Measurements from ENCODE around the gene OR5C1.
"Not testable (repeated sequence)": the region's sequence is repeated elsewhere in the genome, so short reads cannot be mapped to it uniquely, and the experiment has no call there.

The OR5C1 gene

DNA sequence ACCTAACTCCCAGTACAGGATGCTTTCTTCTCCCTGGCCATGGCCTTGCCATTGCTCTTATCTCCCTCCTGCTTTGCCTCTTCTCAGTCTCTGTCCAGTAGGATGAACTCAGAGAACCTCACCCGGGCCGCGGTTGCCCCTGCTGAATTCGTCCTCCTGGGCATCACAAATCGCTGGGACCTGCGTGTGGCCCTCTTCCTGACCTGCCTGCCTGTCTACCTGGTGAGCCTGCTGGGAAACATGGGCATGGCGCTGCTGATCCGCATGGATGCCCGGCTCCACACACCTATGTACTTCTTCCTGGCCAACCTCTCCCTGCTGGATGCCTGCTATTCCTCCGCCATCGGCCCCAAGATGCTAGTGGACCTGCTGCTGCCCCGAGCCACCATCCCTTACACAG lies at the start of gene OR5C1:
Gene OR5C1, plus strand, starts transcription at position 103 of the 400 bp plus-strand sequence. Its CDS starts 0 bp downstream, at position 103.
- no peak for DNase-seq

DNA sequence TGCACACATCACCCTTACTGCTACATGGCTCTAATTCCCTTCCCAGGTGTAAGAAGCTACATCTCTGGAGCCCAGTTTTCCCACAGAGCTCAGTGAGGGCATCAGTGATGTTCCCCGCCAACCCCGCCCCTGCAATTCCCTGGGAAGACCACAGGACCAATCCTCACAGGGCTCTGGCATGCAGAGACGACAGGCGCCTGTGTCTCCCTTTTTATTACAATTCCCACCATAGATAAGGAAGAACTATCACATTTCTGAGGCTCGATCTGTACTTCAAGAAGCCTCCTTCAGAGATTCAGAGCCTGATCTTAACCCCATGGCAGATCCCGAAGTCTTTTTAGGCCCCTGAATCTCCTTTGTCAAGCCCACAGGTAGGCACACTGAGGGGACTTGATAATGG lies 46.7 kb upstream of the OR5C1 start, which contains the start of gene OR1L6:
Gene OR1L6, plus strand, starts transcription at position 301 of the 400 bp plus-strand sequence. CDS start 7,545 bp downstream, outside the sequence.
- DNase-seq = no peak

DNA sequence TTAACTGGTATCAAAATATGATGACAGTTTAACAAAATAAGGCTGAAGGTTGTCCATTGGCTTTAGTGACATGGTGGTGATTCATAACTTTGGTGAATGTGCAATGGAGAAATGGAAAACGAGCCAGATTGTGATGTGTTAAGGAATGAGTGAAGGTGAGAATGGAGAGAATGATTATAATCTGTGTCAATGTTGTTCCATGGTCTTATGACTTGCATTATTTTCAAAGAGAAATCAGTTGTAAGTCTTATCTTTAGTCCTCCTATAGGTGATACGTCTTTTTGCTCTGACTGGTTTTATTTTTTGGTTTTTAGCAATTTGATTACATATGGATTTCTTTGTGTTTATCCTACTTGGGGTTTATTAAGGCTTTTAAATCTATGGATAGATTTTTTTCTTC lies 33.9 kb upstream of the OR5C1 start:
- no peak for DNase-seq

DNA sequence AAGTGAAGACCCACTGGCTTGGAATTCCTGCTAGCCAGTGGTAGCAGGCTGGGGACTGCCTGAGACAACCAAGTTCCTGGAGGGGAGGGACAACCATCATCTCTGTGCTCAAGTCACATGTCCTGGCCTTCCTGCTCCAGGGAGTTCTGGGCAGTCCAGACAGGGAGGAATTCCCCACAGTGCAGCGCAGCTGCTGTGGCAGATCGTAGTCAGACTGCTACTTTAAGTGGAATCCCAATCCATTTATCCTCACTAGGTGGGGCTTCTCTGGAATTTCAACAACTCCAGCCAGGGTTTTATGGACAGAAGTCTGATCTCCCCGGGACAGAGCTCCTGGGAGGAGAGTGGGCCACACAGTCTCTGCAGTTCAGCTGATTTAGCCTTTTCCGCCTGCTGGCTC lies 20.9 kb upstream of the OR5C1 start:
- DNase-seq = no peak

DNA sequence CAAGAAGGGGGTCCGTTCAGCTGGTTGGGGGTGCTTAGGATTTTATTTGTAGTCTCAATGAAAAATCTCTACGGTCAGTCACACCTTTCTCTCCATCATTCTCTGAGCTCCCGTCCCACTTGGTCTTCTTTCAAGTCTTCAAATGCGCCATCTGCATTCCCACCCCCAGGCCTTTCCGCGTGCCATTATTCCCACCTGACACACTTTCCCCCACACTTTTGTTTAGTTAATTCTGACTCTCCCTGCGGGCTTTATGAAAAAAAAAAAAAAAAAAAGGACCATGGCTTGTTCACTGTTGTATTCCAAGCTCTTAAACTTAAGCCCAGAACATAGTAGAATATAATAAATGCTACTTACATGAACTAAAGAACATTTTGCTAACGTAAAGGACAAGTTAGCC lies 11.7 kb upstream of the OR5C1 start:
- DNase-seq = no peak

DNA sequence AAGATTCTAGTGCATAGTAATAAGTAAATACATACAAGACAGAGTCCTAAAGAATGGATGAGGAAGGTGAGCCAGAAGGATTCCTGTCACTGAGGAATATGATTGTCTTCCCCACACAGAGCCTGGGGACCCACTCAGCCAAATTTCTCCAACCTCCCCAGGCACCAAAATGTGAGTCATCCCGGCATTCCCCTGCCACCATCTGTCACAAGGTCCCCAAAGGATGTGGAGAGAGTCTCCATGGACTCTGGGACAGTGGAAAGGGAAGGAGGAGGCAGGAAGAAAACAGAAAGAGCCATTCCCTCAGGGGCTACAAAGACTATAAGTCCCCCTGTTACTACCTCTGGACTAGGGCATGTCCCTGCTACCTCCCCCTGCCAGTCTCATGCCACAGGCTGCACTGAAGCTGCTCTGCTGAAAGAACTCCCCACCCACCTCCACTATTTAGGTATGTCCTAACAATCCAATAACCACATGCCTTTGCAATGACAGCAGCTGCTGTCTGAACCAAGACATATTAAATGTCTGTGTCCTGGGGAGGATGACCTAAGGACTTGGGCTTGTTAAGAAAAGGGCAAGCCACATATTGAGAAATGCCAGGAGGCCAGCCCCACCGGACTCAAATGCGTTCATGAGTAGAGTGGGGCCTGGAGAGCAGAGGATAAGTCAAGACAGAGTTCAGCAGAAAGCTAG lies 10.7 kb upstream of the OR5C1 start:
- DNase-seq = no peak

DNA sequence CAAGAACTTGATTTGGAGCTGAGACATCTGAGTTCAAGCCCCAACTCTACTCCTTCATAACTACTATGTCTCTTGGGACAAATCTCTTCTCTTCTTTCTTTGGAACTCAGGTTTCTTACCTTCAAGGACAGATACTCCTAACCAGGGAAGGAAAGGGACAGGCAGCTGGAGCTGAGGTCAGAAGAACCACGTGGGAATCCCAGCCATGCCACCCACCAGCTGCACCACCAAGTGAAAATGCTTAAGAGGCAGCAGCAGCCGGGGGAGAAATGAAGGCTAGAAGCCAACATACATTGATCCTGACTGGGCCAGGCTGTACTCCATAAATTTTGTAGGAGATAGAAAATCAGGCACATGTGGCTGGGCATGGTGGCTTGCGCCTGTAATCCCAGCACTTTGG lies 9.6 kb upstream of the OR5C1 start:
- no peak for DNase-seq

DNA sequence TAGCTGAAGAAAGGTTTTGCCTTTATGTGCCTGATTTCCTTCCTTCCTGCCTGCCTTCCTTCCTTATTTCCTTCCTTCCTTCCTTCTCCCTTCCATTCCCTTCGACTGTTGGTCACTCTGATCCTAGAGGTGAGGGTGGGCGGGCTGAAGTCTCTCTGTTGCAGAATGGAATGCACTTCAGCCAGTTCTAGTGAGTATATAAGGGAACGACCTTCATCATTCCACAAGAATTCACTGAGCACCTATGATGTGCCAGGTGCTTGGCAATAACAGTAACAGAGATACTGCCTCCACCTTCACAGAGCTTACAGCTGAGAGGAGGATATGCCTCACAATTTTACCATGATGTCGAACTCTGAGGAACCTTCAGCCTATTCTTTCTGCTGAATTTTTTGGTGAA lies 8.7 kb upstream of the OR5C1 start:
- DNase-seq = no peak

DNA sequence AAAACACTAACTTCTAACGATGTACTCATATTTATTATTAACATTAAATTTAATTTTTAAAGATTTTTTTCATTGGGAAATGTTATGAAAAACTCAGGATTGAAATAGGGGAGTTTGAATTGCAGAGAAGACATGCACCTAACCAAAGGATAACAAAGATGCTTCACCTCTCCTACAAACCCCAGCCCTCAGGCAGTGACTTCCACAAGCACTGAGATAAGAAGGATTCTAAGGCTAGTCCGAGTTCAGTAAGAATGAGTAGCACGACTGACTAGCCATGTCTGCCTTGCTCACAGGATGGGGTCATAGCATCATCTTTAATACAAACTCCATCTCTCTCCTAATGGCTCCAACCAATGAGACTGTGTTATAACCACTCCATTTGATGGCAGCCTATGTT lies 7.1 kb upstream of the OR5C1 start:
- no peak for DNase-seq

DNA sequence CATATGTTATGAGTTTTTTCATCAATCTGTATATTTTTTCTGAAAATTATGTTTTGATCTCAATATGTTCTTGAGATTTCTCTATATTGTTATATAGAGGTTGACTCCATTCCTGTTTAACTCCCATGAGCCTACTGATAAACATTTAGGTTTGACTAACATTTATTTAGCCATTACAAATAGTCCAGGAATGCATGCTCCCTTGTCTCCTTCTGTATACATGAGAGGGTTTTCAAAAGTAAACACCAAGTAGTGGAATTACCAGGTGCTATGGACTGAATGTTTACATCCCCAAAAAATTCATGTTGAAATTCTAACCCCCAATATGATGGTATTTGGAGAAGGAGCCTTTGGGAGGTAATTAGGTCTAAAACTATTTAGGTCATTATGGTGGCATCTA lies 3.5 kb upstream of the OR5C1 start:
- no peak for DNase-seq

DNA sequence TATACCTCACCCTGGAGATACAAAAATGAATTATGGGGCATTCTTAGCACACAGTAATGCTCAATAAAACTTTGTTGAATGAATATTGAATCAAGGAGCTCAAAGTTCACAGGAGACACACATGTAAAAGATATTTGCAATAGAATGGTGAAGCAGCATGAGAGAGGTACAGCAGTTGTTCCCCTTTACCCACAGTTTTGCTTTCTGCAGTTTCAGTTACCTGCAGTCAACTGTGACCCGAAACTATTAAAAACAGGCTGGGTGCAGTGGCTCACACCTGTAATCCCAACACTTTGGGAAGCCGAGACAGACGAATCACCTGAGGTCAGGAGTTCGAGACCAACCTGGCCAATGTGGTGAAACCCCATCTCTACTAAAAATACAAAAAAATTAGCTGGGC lies 2.4 kb upstream of the OR5C1 start:
- DNase-seq = no peak

DNA sequence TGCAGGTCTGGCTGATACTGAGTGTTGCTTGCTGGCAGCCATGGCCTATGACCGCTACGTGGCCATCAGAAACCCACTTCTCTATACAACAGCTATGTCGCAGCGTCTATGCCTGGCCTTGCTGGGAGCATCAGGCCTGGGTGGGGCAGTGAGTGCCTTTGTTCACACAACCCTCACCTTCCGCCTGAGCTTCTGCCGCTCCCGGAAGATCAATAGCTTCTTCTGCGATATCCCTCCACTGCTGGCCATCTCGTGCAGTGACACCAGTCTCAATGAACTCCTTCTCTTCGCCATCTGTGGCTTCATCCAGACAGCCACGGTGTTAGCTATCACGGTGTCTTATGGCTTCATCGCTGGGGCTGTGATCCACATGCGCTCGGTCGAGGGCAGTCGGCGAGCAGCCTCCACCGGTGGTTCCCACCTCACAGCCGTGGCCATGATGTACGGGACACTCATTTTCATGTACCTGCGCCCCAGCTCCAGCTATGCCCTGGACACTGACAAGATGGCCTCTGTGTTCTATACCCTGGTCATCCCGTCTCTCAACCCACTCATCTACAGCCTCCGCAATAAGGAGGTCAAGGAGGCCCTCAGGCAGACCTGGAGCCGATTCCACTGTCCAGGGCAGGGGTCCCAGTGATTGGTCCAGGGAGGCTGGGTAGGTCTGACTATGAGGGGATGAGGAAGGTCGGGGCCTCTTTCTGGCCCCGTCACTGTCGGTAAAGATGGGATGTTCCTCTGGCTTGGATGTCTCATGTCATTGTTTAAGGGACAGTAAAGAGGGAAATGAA lies 718 bp downstream of the OR5C1 start:
- DNase-seq = no peak

DNA sequence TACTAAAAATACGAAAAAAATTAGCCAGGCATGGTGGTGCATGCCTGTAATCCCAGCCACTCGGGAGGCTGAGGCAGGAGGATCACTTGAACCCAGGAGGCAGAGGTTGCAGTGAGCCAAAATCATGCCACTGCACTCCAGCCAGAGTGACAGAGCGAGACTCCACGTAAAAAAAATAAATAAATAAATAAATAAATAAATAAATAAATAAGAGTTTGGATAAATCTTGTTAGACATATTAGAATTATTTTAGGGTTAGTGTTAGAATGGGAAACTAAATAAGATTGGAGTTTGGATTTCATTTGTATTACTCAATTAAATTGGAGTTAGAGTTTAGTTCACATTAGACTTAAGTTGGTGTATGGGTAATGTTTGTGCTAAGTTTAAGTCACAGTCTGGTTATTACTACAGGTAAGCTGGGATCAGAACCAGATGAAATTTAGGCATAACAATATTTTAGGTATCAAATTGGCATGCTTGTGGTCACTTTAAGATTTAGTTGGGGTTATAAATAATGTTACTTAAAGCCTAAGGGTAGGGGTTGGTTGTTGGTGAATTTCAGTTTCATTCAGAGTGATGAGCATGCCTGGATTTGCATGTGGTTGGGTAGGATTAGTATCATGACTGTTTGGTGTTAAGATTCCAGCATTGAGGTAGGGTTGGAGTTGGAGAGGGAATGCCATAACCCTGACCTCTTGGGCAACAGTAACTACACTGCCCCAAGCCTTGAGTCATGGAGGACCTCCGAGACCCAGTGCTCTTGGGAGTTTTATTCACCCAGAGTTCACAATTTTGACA lies 3.3 kb downstream of the OR5C1 start:
- no peak for DNase-seq

DNA sequence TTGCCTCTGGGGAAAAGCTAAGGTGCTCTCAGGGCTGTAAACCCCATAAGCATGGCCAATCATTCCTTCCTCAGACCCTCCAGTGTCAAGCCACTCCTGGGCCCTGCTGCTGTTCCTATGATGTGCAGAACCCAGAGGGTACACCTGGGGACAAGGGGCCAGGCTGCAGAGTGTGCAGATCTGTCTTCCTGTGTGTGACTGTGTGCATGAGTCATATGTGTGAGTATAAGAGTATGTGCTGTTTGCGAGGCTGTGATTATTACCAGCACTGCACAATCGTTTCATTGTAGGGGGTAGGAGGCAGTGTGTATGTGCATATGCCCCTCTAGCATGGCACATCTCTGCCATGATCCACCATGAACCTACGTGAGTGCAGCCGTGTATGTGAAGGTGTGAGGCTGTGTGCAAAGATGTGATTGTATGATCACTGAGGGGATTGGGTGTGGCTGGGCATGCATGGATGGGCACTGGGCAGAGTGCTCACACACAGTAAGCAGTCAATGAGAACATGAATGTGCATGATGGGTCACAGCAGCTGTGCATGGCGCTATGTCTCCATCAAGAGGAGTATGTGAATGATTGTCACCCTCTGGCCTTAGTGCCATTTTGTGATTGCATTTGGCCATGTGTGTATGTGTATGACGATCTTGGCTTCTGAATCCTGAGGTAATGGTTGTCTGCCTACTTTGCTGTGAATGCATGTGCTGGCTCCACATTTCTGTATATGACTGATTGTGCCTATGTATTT lies 8.8 kb downstream of the OR5C1 start:
- no peak for DNase-seq

DNA sequence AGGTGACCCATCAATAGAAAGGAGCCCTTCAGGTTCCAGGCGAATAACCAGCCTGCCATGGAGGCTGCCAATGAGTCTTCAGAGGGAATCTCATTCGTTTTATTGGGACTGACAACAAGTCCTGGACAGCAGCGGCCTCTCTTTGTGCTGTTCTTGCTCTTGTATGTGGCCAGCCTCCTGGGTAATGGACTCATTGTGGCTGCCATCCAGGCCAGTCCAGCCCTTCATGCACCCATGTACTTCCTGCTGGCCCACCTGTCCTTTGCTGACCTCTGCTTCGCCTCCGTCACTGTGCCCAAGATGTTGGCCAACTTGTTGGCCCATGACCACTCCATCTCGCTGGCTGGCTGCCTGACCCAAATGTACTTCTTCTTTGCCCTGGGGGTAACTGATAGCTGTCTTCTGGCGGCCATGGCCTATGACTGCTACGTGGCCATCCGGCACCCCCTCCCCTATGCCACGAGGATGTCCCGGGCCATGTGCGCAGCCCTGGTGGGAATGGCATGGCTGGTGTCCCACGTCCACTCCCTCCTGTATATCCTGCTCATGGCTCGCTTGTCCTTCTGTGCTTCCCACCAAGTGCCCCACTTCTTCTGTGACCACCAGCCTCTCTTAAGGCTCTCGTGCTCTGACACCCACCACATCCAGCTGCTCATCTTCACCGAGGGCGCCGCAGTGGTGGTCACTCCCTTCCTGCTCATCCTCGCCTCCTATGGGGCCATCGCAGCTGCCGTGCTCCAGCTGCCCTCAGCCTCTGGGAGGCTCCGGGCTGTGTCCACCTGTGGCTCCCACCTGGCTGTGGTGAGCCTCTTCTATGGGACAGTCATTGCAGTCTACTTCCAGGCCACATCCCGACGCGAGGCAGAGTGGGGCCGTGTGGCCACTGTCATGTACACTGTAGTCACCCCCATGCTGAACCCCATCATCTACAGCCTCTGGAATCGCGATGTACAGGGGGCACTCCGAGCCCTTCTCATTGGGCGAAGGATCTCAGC lies 11.6 kb downstream of the OR5C1 start, which contains the start of gene OR1K1:
Gene OR1K1, plus strand, starts transcription at position 58 of the 995 bp plus-strand sequence. Its CDS starts 0 bp downstream, at position 58.
- no peak for DNase-seq

DNA sequence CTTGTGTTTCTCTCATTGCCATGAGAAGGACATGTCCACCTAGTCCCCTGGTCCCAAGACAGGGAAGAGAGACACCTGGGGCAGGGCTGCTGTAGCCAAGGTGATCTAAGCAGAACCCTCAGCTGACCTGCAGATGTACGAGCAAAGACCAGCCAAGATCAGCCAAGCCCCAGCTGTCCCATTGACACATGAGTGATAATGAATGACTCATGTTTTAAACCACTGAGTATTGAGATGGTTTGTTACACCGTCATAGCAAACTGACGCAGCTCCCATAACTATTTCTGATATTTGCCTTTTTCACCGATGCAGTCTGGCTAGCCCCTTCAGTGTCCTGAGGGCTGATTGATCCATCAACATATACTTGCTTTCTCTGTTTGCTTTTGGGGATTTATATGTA lies 17.9 kb downstream of the OR5C1 start:
- DNase-seq = no peak

DNA sequence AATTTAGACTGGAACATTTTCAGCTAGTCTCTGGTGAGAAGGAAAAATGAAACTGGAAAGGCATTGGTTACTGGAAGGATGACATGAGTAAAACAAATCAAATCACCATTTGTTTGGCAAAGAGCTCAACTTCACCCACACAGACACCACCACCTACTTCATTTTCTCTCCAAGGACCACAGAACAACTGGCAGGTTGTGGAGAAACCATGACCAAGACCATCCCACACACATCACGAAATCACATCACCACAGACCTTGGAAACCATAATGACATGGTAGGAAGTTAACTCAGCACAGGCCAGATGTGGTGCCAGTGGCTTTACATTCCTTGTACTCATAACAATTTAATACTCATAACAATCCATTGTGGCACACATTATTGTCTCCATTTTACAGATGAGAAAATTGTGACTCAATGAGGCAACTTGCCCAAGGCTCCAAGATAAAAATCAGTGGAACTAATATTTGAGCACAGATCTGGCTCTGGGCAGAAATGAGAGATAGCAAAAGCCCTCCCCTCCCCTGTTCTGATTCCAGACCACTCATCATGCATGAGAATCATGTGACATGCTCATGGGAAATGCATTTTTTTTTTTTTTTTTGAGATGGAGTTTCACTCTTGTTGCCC lies 18.7 kb downstream of the OR5C1 start:
- DNase-seq = no peak

DNA sequence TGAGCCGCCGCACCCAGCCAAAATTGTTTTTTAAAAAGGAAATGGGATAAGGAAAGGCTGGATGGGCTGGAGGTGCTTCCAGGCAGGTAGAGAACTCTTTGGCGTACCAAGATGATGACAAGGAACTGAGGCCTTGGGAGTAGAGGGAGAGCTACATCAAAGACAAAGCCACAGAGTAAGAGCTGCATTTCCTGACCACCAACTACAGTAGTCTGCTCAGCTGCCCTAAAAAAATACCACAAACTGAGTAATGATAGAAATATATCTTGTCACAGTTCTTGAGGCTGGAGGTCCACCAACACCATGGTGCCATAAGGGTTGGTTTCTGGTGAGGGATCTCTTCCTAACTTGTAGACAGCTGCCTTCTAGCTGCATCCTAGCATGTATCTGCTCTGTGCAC lies 19.4 kb downstream of the OR5C1 start:
- DNase-seq = no peak

DNA sequence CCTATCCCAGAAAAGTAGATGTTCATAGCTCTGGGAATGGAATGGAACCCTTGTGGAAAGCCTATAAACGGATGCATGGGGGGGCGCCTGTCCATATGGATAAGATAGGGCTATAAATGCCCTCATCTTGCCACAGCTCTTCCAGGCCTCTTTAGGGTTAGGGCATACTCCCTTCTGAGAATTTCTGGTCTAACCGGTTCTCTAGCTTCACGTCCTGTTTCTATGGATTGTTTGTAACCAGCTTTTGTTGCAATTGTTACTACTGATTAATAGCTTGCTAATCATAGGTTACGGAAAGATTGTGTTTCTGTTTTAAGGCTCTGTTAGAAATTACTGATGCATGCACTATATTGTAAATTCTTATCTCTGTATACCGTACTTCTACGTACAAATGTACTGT lies 20.5 kb downstream of the OR5C1 start:
- not testable (repeated sequence) for DNase-seq

DNA sequence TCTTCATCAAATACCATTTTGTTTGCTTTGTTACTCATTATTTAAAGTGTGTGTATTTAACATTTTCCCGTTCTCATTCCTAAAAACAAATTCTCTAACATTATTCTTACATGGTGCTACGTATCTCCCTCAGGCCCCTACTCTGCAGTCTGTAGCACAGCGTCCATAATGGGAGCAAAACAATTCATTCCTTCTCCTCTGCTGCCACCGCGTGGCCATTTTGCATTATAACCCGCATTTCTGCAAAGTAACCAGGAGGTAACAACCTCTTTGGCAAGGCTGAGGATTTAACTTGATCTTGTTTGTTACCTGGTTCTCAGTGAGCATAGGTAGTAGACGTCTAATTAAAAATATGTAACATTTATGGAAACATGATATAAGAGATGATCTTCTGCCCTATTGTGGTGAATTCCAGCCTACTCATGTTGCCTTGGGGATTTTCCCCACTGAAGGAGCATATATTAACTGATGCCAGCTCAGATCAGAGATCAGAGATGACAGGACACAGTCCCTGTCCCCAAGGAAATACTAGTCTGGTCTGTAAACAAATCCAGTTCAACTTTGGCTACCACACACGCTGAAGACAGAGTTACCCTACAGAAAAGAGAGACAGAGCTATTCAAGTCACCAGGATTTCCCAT lies 21.7 kb downstream of the OR5C1 start:
- DNase-seq = peak; percentile 55

All from activated effector memory CD4-positive, alpha-beta T cell treated with Interleukin-2 at 50 U/mL for 16 hours (primary cell).